Small intestine (tissue), 7 donors: ENCODE measurements around the gene NEK4. TPM values are rescaled to one million over a fixed set of nuclear protein-coding genes. Genes with fewer than 3 reads are reported as not detected.
"Not testable (repeated sequence)": the region's sequence is repeated elsewhere in the genome, so short reads cannot be mapped to it uniquely, and the experiment has no call there.

ENCODE experiments used
- DNase-seq, 2 donors: peaks; one replicate each; pipeline versions ENCODE4 v3.0.0 to v3.0.0-alpha.2; 2013
- FAIRE-seq: peaks from 2 replicates; lab custom pipeline; 2012; peaks lifted over from hg19 to GRCh38; lab: Jason Lieb, UNC
- H3K27ac ChIP-seq, 3 donors: one replicate each; pipeline ENCODE4 v1.5.1; 2013; ENCODE audit warnings: low read length in 2 of 3, mild to moderate bottlenecking in 2 of 3, control low read depth in 1 of 3, inconsistent platforms in 1 of 3, low read depth in 1 of 3, moderate library complexity in 1 of 3
- H3K27me3 ChIP-seq, 3 donors: one replicate each; pipeline ENCODE4 v1.6.1; 2013; ENCODE audit warnings: low read length in 3 of 3, inconsistent platforms in 1 of 3; ENCODE audit not compliant: control insufficient read depth in 3 of 3, insufficient read depth in 3 of 3
- H3K36me3 ChIP-seq, 3 donors: one replicate each; pipeline ENCODE4 v1.6.1; 2013; ENCODE audit warnings: low read length in 3 of 3, inconsistent platforms in 1 of 3, low read depth in 1 of 3, mild to moderate bottlenecking in 1 of 3, moderate library complexity in 1 of 3; ENCODE audit not compliant: control insufficient read depth in 3 of 3, insufficient read depth in 2 of 3
- H3K4me1 ChIP-seq, 3 donors: one replicate each; pipeline ENCODE4 v1.6.1; 2013; ENCODE audit warnings: low read length in 2 of 3, inconsistent platforms in 1 of 3, low read depth in 1 of 3, mild to moderate bottlenecking in 1 of 3, moderate library complexity in 1 of 3; ENCODE audit not compliant: control insufficient read depth in 3 of 3, insufficient read depth in 2 of 3
- H3K4me3 ChIP-seq, 3 donors: one replicate each; pipeline ENCODE4 v1.5.1; 2013; ENCODE audit warnings: low read length in 3 of 3, control low read depth in 1 of 3, inconsistent platforms in 1 of 3, low read depth in 1 of 3, mild to moderate bottlenecking in 1 of 3, moderate library complexity in 1 of 3
- H3K9me3 ChIP-seq, 2 donors: one replicate each; pipeline ENCODE4 v1.6.1; 2013; ENCODE audit warnings: low read depth in 1 of 2, low read length in 1 of 2; ENCODE audit not compliant: control insufficient read depth in 2 of 2, insufficient read depth in 1 of 2
- WGBS, 3 donors: extraction: QIAGEN DNeasy Blood & Tissue Kit; methylation state at CpG; one replicate each; pipeline ENCODE4 v1.1.7; 2013; 5-methylcytosine and 5-hydroxymethylcytosine counted together
- polyA plus RNA-seq, 4 donors: library from polyadenylated mRNA; stranded (reverse) in 3 of 4; unstranded in 1 of 4; fragments of 200-250 nt in 3 of 4; fragments of 120-200 nt in 1 of 4; gene quantifications; one replicate each; pipeline versions ENCODE4 v1.2.1 to v1.2.3, GENCODE V29; 2013
- donor health status: healthy with polysubstance abuse.
- donor health status: control.
- donor health status: control.
- donor health status: Bipolar disorder and iron deficiency.
- donor health status: healthy.

Gene NEK4
- polyA plus RNA-seq, 4 donors: 3.0 to 18.5 (median 7.0) TPM

DNA sequence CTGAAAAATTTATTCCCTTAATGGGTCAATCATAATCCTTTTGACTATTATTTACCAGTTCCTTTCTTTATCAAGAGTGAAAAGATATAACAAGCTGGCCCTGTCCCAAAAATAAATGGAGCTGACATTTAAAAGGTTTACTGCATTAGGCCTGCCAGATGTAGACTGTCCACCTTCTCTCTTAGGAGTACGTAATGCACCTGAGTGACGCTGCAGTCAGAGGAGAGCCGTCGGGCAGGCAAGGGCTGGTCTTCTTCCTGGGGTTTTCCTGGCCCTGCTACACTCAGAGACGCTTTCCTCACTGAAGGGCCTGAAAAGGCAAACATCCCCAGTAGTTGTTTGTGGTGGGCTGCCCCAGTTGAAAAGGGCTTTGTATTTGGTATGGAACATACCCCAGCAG lies 27.6 kb downstream of the NEK4 start:
- Histone ChIP-seq H3K27ac (no peak overlapping the region), H3K36me3 (peaks cover 6 to 58% (median 7%) of the 10 kb centered on the region in 3 donors), H3K4me1 (peaks cover 0 to 6% (median 0%) of the 10 kb centered on the region in 3 donors), H3K9me3 (no peaks in the 10 kb centered on the region), H3K4me3 (no peak overlapping the region), H3K27me3 (no peaks in the 10 kb centered on the region)
- WGBS, 3 donors: 93 to 97% (median 93%) methylated on average over 5 of the region's 5 CpGs
- DNase-seq (no peak), FAIRE-seq (no peak)

DNA sequence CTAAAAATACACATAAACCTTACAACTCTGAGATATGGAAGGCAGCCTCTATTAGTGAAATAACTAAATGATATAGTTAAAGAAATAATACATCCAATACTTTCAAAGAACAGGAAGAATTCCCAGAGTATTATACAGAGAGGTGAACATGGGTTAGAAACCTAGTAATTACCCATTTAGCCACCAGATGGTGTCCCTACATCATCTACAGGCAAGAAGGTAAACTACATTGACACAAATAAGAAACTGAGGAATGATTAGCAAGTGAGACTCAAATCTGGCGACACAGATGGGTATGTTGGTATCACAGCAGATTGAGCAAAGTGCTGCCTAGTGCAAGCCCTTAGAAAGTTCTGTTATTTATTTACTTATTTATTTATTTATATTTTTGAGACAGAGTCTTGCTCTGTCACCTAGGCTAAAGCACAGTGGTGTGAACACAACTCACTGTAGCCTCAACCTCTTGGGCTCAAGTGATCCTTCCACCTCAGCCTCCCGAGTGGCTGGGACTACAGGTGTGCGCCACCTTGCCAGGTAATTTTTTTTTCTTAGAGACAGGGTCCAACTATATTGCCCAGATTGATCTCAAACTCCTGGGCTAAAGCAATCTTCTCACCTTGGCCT lies 28.2 kb downstream of the NEK4 start:
- no peaks in the 10 kb centered on the region for H3K9me3 ChIP-seq
- no peak overlapping the region for H3K27ac ChIP-seq
- WGBS, 3 donors: 81 to 91% (median 84%) methylated on average over 3 of the region's 3 CpGs
- peak; percentile 40 to 48 for DNase-seq
- H3K4me1 ChIP-seq: peaks cover 0 to 6% (median 0%) of the 10 kb centered on the region in 3 donors
- no peaks in the 10 kb centered on the region for H3K27me3 ChIP-seq
- no peak overlapping the region for H3K4me3 ChIP-seq
- peak; percentile 15 for FAIRE-seq
- H3K36me3 ChIP-seq: peaks cover 6 to 60% (median 7%) of the 10 kb centered on the region in 3 donors

DNA sequence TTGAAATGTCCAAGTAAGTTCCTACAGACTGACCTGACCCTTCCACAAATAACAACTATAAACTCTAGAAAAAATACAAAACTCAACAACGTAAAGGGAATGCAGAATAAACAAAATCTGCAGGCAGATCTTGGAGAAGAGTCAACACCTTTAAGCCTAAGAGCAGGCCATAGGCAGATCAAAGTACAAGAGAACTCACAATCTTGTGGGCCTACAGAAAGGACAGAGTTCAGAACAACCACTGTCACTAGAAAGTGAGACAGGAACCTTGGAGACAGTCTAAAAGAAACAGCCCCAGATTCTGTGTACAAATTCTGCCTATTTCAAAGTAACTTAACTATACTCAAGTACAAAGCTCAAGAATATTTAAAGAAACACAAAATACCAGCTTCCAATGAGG lies 31.0 kb downstream of the NEK4 start:
- H3K27me3 ChIP-seq: no peaks in the 10 kb centered on the region
- peaks cover 0 to 6% (median 0%) of the 10 kb centered on the region in 3 donors for H3K4me1 ChIP-seq
- H3K4me3 ChIP-seq: no peak overlapping the region
- H3K36me3 ChIP-seq: peaks cover 2 to 49% (median 7%) of the 10 kb centered on the region in 3 donors
- H3K9me3 ChIP-seq: no peaks in the 10 kb centered on the region
- DNase-seq: peak; percentile 60 to 71
- 16 to 71% (median 21%) methylated on average over 1 of the region's 1 CpG for WGBS, 3 donors
- no peak for FAIRE-seq
- H3K27ac ChIP-seq: peak overlapping the region in 1 of 3 donors; percentile 70

DNA sequence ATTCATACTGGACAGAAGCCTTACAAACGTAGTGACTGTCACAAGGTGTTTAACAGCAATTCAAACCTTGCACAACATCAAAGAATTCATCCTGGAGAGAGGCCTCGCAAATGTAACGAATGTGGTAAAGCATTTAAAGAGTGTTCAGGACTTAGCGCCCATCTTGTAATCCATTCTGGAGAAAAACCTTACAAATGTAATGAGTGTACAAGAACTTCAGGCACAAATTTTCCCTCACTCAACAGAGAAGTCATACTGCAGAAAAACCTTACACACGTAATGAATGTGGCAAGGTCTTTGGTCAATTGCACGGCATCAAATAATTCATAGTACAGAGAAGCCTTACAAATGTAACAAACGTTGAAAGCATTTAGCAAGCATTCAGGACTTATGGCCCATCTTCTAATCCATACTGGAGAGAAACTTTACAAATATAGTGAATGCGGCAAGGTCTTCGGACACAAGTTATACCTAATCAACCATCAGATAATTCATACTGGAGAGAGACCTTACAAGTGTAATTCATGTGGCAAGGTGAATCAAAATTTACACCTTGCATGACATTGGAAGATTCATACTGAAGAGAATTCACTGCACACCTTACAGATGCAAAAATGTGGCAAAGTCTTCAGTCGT lies 37.4 kb downstream of the NEK4 start:
- no peak overlapping the region for H3K4me3 ChIP-seq
- 86 to 97% (median 86%) methylated on average over 10 of the region's 10 CpGs for WGBS, 3 donors
- DNase-seq (no peak), FAIRE-seq (no peak)
- peaks cover 0 to 16% of the 10 kb centered on the region in 2 donors for H3K9me3 ChIP-seq
- H3K27ac ChIP-seq: no peak overlapping the region
- H3K36me3 ChIP-seq: peaks cover 5 to 39% (median 11%) of the 10 kb centered on the region in 3 donors
- no peaks in the 10 kb centered on the region for H3K4me1 ChIP-seq
- H3K27me3 ChIP-seq: no peaks in the 10 kb centered on the region

DNA sequence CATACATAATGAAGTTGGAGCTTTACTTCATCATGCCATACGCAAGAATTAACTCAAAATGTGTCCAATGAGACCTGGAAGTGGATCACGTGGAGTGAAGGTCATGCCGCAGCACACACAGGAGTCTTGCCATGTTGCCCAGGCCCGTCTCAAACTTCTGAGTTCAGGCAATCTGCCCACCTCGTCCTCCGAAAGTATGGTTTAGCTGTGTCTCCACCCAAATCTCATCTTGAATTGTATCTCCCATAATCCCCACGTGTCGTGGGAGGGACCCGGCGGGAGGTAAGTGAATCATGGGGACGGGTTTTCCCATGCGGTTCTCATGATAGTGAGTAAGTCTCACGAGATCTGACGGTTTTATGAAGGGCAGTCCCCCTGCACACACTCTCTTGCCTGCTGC lies 39.1 kb downstream of the NEK4 start:
- Histone ChIP-seq H3K27ac (no peak overlapping the region), H3K4me3 (no peak overlapping the region), H3K36me3 (peaks cover 5 to 34% (median 11%) of the 10 kb centered on the region in 3 donors), H3K27me3 (no peaks in the 10 kb centered on the region), H3K4me1 (no peaks in the 10 kb centered on the region), H3K9me3 (peaks cover 0 to 30% of the 10 kb centered on the region in 2 donors)
- WGBS, 3 donors: 81 to 97% (median 84%) methylated on average over 14 of the region's 14 CpGs
- no peak for DNase-seq
- no peak for FAIRE-seq

DNA sequence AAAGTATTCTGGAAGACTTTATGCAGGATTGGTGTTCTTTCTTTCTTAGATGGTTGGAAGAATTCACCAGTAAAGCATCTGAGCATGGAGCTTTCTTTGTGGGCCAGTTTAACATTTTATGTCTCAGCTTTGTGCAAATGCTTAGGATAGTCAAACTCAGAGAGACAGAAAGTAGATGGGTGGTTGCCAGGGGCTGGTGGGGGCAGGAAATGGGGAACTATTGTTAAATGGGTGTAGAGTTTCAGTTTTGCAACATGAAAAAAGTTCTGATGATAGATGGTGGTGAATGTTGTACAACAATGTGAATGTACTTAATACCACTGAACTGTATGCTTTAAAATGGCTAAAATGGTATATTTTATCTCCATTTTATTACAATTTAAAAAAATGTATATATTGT lies 40.1 kb downstream of the NEK4 start:
- DNase-seq (no peak), FAIRE-seq (no peak)
- H3K27ac ChIP-seq: no peak overlapping the region
- H3K4me1 ChIP-seq: no peaks in the 10 kb centered on the region
- H3K4me3 ChIP-seq: no peak overlapping the region
- H3K9me3 ChIP-seq: peaks cover 0 to 30% of the 10 kb centered on the region in 2 donors
- H3K27me3 ChIP-seq: no peaks in the 10 kb centered on the region
- peaks cover 5 to 32% (median 10%) of the 10 kb centered on the region in 3 donors for H3K36me3 ChIP-seq

DNA sequence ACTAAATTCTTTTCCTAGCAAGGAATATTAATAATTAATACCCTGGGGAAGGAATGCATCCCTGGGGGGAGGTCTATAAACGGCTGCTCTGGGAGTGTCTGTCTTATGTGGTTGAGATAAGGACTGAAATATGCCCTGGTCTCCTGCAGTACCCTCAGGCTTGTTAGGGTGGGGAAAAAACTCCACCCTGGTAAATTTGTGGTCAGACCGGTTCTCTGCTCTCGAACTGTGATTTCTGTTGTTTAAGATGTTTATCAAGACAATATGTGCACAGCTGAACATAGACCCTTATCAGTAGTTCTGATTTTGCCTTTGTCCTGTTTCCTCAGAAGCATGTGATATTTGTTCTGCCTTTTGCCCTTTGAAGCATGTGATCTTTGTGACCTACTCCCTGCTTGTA lies 42.0 kb downstream of the NEK4 start:
- not testable (repeated sequence) for H3K4me1 ChIP-seq, H3K27me3 ChIP-seq, H3K27ac ChIP-seq, H3K4me3 ChIP-seq, DNase-seq, FAIRE-seq
- H3K36me3 ChIP-seq: peaks cover 5 to 27% (median 8%) of the 10 kb centered on the region in 3 donors
- peaks cover 0 to 30% of the 10 kb centered on the region in 2 donors for H3K9me3 ChIP-seq
- WGBS, 3 donors: 31 to 55% (median 39%) methylated on average over 3 of the region's 3 CpGs

DNA sequence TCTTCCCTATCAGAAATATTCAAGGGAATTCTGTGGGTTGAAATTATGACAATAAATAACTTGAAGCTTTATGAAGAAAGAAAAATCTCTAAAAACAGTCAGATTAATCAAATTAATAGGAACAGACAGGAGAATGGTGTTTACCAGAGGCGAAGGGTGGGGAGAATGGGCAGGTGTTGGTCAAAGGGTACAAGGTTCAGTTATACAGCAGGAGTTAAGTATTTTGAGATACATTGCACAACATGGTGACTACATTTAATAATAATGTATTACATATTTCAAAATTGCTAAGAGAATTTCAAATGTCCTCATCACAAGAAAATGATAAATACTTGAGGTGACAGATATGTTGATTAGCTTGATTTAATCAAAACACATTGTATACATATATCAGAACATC lies 46.2 kb downstream of the NEK4 start:
- Histone ChIP-seq H3K36me3 (peaks cover 0 to 29% (median 0%) of the 10 kb centered on the region in 3 donors), H3K4me1 (no peaks in the 10 kb centered on the region), H3K9me3 (peaks cover 0 to 33% of the 10 kb centered on the region in 2 donors), H3K27me3 (no peaks in the 10 kb centered on the region), H3K4me3 (no peak overlapping the region), H3K27ac (no peak overlapping the region)
- WGBS, 3 donors: 38 to 73% (median 56%) methylated on average over 1 of the region's 1 CpG
- FAIRE-seq (no peak), DNase-seq (peak; percentile 30 to 69)
